Activated CD4-positive, CD25-positive, alpha-beta regulatory T cell treated with anti-CD3 and anti-CD28 coated beads, Interleukin-2, amount 50 U/mL, for 72 hours (primary cell): ENCODE measurements around the gene LPIN1.

Experiments
- DNase-seq: peaks from one replicate; pipeline ENCODE4 v3.0.0; 2021

Gene LPIN1

GRCh38 chr2:11872247-11872947, 126.0 kb downstream of the LPIN1 start:
- no peak for DNase-seq

DNA sequence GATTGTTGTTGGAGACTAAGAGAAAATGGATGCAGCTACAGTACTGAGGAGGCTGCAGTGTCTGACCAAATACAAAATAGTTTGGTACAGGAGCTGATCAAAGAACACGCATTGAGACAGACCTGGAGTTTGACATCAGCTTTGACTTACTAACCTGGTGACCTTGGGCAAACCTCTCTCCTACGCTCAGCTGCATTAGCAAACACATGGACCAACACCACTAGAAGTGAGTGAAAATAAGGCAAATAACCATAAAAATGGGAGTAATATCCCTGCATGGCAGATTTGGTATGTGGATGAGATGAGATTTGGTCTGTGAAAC, 126.5 kb downstream of the LPIN1 start:
- DNase-seq, result no peak

DNA sequence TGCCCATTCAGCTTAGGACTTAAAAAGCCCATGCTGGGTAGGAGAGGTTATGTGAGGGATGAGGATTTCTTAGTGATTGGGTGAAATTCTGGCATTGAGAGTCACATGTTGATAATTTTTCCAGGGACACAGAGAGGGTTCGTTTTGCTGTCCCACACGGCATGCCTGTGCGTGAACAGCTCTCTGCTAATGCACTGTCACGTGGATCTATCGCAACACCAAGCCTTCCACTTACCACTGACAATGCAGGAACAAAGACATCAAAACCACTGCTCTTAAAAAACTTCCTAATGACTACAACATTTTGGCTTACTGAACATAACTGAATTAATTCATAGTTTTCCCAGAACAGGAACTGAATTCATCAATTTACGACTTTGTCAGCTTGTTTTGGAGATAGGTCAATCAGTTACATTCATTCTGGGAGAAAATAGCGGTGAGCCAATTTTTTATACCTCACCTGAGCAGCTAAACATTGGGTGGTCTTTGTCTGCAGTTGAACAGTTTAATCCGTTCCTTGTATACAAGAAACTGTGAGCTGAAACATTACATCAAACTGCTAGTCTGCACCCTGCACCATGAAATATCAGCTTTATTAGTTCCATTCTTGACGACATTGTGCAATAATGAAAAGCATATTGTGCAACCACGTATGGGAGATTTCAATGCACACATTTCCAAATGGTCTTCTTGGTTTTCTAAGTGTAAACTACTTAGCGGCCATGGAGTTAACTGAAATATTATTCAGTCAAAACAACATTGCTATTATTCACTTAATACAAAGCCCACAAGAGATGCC, 127.1 kb downstream of the LPIN1 start:
- no peak for DNase-seq

- no peak for DNase-seq
Measured at GRCh38 chr2:11874861-11875260, 128.4 kb downstream of the LPIN1 start.

DNA sequence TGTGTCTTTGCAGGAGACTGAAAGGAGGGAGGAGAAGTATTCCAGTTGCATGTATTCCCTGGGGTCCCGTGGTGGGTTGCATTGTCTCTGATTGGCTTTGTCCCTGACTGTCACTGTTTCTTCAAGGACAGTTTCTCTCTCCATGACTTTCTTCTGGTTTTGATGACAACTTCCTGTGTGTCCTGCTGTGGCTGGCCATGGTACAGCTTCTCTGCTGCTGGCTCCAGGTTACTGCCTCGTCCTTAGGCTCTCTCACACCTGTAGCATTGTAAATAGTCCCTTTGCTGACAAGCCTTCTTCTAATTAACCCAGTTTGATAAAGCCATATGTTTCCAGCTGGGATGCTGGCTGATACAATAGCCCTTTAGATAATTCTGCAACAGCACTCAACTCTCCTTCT, 129.0 kb downstream of the LPIN1 start:
- no peak for DNase-seq

GRCh38 chr2:11876436-11876835, 130.0 kb downstream of the LPIN1 start:
- no peak for DNase-seq

GRCh38 chr2:11876889-11877288, 130.5 kb downstream of the LPIN1 start:
- no peak for DNase-seq
